Measurements from ENCODE around the gene PIGT. TPM values are rescaled to one million over a fixed set of nuclear protein-coding genes. Genes with fewer than 3 reads are reported as not detected.

Gene PIGT
- total and polyA plus RNA-seq, 10 of the 15 experiments (the other 5 are each of a cell fraction or from before 2014, with no cell fraction given): 18.6 to 66.0 (median 35.3) TPM

DNA sequence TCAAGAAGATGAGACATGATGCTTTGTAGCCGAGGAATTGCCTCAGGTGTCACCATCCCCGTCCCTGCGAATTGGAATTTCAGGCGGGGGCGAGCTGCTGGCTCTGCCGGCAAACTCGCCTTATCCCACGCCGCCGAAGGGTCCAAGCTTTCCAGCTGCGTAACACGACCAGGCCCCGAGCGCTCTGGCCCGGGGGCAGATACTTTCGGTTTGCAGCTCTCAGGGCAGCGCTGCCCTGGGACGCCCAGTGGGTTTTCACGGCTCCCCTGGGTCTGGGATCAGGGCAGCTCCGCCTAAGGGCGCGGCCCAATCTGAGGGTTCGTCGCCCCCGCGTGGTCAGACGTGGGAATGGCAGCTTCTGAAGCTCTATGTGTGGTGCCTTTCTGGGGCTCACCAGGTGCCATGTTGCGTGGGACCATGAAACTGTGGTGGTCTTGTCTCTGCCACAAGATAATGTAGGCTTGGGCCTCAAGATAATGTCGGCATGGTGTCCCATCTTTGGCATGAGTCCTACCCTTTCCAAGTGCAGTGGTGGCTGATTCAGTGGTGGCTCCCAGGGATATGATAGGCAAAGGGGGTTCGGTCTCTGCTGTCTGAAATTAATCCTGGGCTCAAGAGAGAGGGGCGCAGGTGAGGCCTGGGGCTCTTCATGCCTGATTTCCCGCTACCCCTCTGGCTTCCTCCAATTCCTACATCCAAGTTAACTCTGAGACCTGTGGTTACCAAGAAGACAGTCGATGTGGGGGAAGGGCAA is 21.0 kb downstream of the PIGT start (continued):
- no peak for TF ChIP-seq NRF1 (conservative IDR thresholded peaks at IDR 0.05; ENCODE audit: low read depth, low read length)
- TF ChIP-seq, protein P1, sequence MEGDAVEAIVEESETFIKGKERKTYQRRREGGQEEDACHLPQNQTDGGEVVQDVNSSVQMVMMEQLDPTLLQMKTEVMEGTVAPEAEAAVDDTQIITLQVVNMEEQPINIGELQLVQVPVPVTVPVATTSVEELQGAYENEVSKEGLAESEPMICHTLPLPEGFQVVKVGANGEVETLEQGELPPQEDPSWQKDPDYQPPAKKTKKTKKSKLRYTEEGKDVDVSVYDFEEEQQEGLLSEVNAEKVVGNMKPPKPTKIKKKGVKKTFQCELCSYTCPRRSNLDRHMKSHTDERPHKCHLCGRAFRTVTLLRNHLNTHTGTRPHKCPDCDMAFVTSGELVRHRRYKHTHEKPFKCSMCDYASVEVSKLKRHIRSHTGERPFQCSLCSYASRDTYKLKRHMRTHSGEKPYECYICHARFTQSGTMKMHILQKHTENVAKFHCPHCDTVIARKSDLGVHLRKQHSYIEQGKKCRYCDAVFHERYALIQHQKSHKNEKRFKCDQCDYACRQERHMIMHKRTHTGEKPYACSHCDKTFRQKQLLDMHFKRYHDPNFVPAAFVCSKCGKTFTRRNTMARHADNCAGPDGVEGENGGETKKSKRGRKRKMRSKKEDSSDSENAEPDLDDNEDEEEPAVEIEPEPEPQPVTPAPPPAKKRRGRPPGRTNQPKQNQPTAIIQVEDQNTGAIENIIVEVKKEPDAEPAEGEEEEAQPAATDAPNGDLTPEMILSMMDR (IDR thresholded peaks at IDR 0.05 in 2 of 3, conservative IDR thresholded peaks at IDR 0.05 in 1 of 3; ENCODE audit: control insufficient read depth in 2 of 3, extremely low read depth in 1 of 3, insufficient read depth in 1 of 3, low read depth in 3 of 3, low read length in 3 of 3): peak; percentile 96 to 97 (median 96)
- 0 out of 2 replicates have a peak, but pooled peaks have one; percentile 38 for TF ChIP-seq TBL1XR1 (IDR thresholded peaks at IDR 0.05; ENCODE audit: low read depth, low read length)
- TF ChIP-seq RB1 (IDR thresholded peaks at IDR 0.05; ENCODE audit: borderline replicate concordance): peak; percentile 82
- 0 out of 2 replicates have a peak, but pooled peaks have one; percentile 30 for TF ChIP-seq NR2F1 (conservative IDR thresholded peaks at IDR 0.05)
- TF ChIP-seq NBN (IDR thresholded peaks at IDR 0.05): 0 out of 2 replicates have a peak, but pooled peaks have one; percentile 21
- TF ChIP-seq LARP7 (IDR thresholded peaks at IDR 0.05): peak; percentile 89
- TF ChIP-seq ZNF207 (IDR thresholded peaks at IDR 0.05; ENCODE audit: borderline replicate concordance): 0 out of 2 replicates have a peak, but pooled peaks have one; percentile 54
- peak; percentile 69 for TF ChIP-seq GATAD2B (conservative IDR thresholded peaks at IDR 0.05; ENCODE audit: low read depth)
- TF ChIP-seq SMARCA5 (IDR thresholded peaks at IDR 0.05): peak; percentile 83
- TF ChIP-seq FOS (IDR thresholded peaks at IDR 0.05; ENCODE audit: borderline replicate concordance, extremely low read depth, insufficient read length): no peak
- 0 out of 2 replicates have a peak, but pooled peaks have one; percentile 23 for TF ChIP-seq DPF2 (IDR thresholded peaks at IDR 0.05)
- TF ChIP-seq, protein P2, sequence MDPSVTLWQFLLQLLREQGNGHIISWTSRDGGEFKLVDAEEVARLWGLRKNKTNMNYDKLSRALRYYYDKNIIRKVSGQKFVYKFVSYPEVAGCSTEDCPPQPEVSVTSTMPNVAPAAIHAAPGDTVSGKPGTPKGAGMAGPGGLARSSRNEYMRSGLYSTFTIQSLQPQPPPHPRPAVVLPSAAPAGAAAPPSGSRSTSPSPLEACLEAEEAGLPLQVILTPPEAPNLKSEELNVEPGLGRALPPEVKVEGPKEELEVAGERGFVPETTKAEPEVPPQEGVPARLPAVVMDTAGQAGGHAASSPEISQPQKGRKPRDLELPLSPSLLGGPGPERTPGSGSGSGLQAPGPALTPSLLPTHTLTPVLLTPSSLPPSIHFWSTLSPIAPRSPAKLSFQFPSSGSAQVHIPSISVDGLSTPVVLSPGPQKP (IDR thresholded peaks at IDR 0.05; ENCODE audit: low read depth, low read length): no peak
- TF ChIP-seq BRCA1 (IDR thresholded peaks at IDR 0.05; ENCODE audit: low read depth, low read length): no peak
- no peak for TF ChIP-seq JUNB (IDR thresholded peaks at IDR 0.05)
- TF ChIP-seq SUPT20H (IDR thresholded peaks at IDR 0.05; ENCODE audit: borderline replicate concordance, control insufficient read depth, low read depth, low read length): no peak
- peak; percentile 94 for TF ChIP-seq RAD21 (IDR thresholded peaks at IDR 0.05; ENCODE audit: insufficient read depth, low read depth, low read length)
- peak; percentile 81 for TF ChIP-seq IKZF1 (conservative IDR thresholded peaks at IDR 0.05)
- 0 out of 3 replicates have a peak, but pooled peaks have one; percentile 67 for TF ChIP-seq POU2F2 (IDR thresholded peaks at IDR 0.05; ENCODE audit: borderline replicate concordance, low read depth, low read length)
- TF ChIP-seq IKZF2 (IDR thresholded peaks at IDR 0.05): peak; percentile 59 to 65; a peak in 3 of 4 replicates
- TF ChIP-seq YBX1 (IDR thresholded peaks at IDR 0.05): no peak
- no peak for TF ChIP-seq HDGF (IDR thresholded peaks at IDR 0.05)
- TF ChIP-seq MYB (IDR thresholded peaks at IDR 0.05; ENCODE audit: borderline replicate concordance, low read depth, low read length): no peak
